Naive thymus-derived CD8-positive, alpha-beta T cell (primary cell): ENCODE data around the gene NUDT16. TPM values are rescaled to one million over a fixed set of nuclear protein-coding genes. Genes with fewer than 3 reads are reported as not detected.

Experiments used
- ATAC-seq, 2 donors: fragments of 150-1000 bp; cut with Tn5 transposase in 1 of 2; sonication (Bioruptor Pico), chemical (Tn5 transposase) in 1 of 2; 1 replicate in 1 of 2; 2 replicates in 1 of 2; pipeline ENCODE4 v1.10.0; 2021; ENCODE audit warnings: mild to moderate bottlenecking in 2 of 2, moderate library complexity in 2 of 2
- POLR2A ChIA-PET: fragments of 350-600 bp; sonication (Branson Sonifier 250); formaldehyde crosslinking; loops from one replicate; lab custom pipeline; 2021; ENCODE audit warnings: antibody characterized with exemption; lab: Charles Lee
- DNase-seq, 10 donors: peaks; one replicate each; pipeline versions ENCODE4 v3.0.0 to v3.0.0-alpha.2; 2020 to 2022
- H3K27ac Mint-ChIP-seq, 10 donors: one replicate each; pipeline ENCODE4 v1.8.0; 2020 to 2022; ENCODE audit warnings: mild to moderate bottlenecking in 10 of 10, mixed read lengths in 10 of 10, moderate library complexity in 4 of 10, inconsistent platforms in 1 of 10
- H3K27me3 Mint-ChIP-seq, 5 donors: one replicate each; pipeline ENCODE4 v1.8.0; 2021 to 2022; ENCODE audit warnings: mixed read lengths in 5 of 5
- H3K36me3 Mint-ChIP-seq, 3 donors: one replicate each; pipeline ENCODE4 v1.8.0; 2020 to 2022; ENCODE audit warnings: mixed read lengths in 3 of 3, mild to moderate bottlenecking in 2 of 3, inconsistent platforms in 1 of 3
- H3K4me1 Mint-ChIP-seq, 4 donors: one replicate each; pipeline ENCODE4 v1.8.0; 2021 to 2022; ENCODE audit warnings: mixed read lengths in 4 of 4
- H3K4me3 Mint-ChIP-seq, 10 donors: one replicate each; pipeline ENCODE4 v1.8.0; 2020 to 2022; ENCODE audit warnings: mild to moderate bottlenecking in 10 of 10, mixed read lengths in 10 of 10, moderate library complexity in 6 of 10, inconsistent platforms in 1 of 10
- H3K9me3 Mint-ChIP-seq, 9 donors: one replicate each; pipeline ENCODE4 v1.8.0; 2020 to 2022; ENCODE audit warnings: mixed read lengths in 9 of 9, mild to moderate bottlenecking in 3 of 9, inconsistent platforms in 1 of 9, moderate library complexity in 1 of 9
- polyA plus RNA-seq, 3 donors: library from polyadenylated mRNA; unstranded; fragments of 300-500 nt; fragmentation: Illumina TruSeq; gene quantifications; one replicate each; pipeline ENCODE4 v1.2.3, GENCODE V29; 2021
- total RNA-seq, 8 experiments: library from RNA in 2 of 8; stranded (reverse) in 2 of 8; gene quantifications; one replicate each; pipeline ENCODE4 v1.2.3 and lab custom pipeline; 2021 to 2026

Gene NUDT16
- total and polyA plus RNA-seq, 5 experiments from 2014 or later: 2.4 to 16.1 (median 3.8) TPM

- H3K4me3 Mint-ChIP-seq: no peak overlapping the region
- no peaks in the 10 kb centered on the region for H3K4me1 Mint-ChIP-seq
- peaks cover 0 to 16% (median 2%) of the 10 kb centered on the region in 5 donors for H3K27me3 Mint-ChIP-seq
- ATAC-seq: no peak
- H3K36me3 Mint-ChIP-seq: peaks cover 0 to 4% (median 0%) of the 10 kb centered on the region in 3 donors
- H3K9me3 Mint-ChIP-seq: peaks cover 0 to 3% (median 0%) of the 10 kb centered on the region in 9 donors
- POLR2A ChIA-PET: no interaction called here
- no peak overlapping the region for H3K27ac Mint-ChIP-seq
- no peak for DNase-seq
Observed at GRCh38 chr3:131421957-131422498, 40.5 kb downstream of the NUDT16 start.

GRCh38 chr3:131427226-131427625, 45.7 kb downstream of the NUDT16 start:
- Mint-ChIP-seq H3K27me3 (peaks cover 0 to 11% (median 5%) of the 10 kb centered on the region in 5 donors), H3K4me3 (no peak overlapping the region), H3K27ac (no peak overlapping the region), H3K4me1 (no peaks in the 10 kb centered on the region), H3K9me3 (no peaks in the 10 kb centered on the region), H3K36me3 (no peaks in the 10 kb centered on the region)
- ATAC-seq (no peak), DNase-seq (no peak)
- POLR2A ChIA-PET: interaction anchor here (1.2 kb wide), 1 partner anchor 9 kb away, joined by 3 read pairs; no protein-coding TSS in a partner anchor

GRCh38 chr3:131431754-131432153, 50.2 kb downstream of the NUDT16 start:
- DNase-seq (no peak), ATAC-seq (no peak)
- POLR2A ChIA-PET: no interaction called here
- no peak overlapping the region for H3K27ac Mint-ChIP-seq
- H3K4me3 Mint-ChIP-seq: no peak overlapping the region
- no peaks in the 10 kb centered on the region for H3K36me3 Mint-ChIP-seq
- H3K9me3 Mint-ChIP-seq: no peaks in the 10 kb centered on the region
- H3K4me1 Mint-ChIP-seq: no peaks in the 10 kb centered on the region
- H3K27me3 Mint-ChIP-seq: peaks cover 0 to 5% (median 4%) of the 10 kb centered on the region in 5 donors

GRCh38 chr3:131432441-131432840, 50.9 kb downstream of the NUDT16 start:
- no peak for DNase-seq
- Mint-ChIP-seq H3K36me3 (no peaks in the 10 kb centered on the region), H3K27me3 (peaks cover 0 to 5% (median 4%) of the 10 kb centered on the region in 5 donors), H3K9me3 (peaks cover 0 to 3% (median 0%) of the 10 kb centered on the region in 9 donors), H3K27ac (no peak overlapping the region), H3K4me3 (no peak overlapping the region), H3K4me1 (no peaks in the 10 kb centered on the region)
- ATAC-seq: no peak
- POLR2A ChIA-PET: no interaction called here

GRCh38 chr3:131435000-131435399, 53.4 kb downstream of the NUDT16 start:
- no peak for DNase-seq
- no peaks in the 10 kb centered on the region for H3K4me1 Mint-ChIP-seq
- no peak for ATAC-seq
- peaks cover 0 to 3% (median 0%) of the 10 kb centered on the region in 9 donors for H3K9me3 Mint-ChIP-seq
- peaks cover 0 to 4% (median 2%) of the 10 kb centered on the region in 5 donors for H3K27me3 Mint-ChIP-seq
- H3K4me3 Mint-ChIP-seq: no peak overlapping the region
- H3K27ac Mint-ChIP-seq: no peak overlapping the region
- POLR2A ChIA-PET: no interaction called here
- H3K36me3 Mint-ChIP-seq: no peaks in the 10 kb centered on the region

Other genes starting within 250 kb of the NUDT16 start
- gene MRPL3, start 121.2 kb downstream of the NUDT16 start, total RNA-seq: 10 to 100 TPM; 59.8 to 60.5 TPM
- gene MRPL3, start 121.2 kb downstream of the NUDT16 start, polyA plus RNA-seq: 10 to 100 TPM; 76.3 to 87.7 (median 86.0) TPM